Measurements from ENCODE around the gene RPL7A. TPM values are rescaled to one million over a fixed set of nuclear protein-coding genes. Genes with fewer than 3 reads are reported as not detected.

Gene RPL7A
- total RNA-seq, 1 experiment from 2014 or later: 2,747 TPM

DNA sequence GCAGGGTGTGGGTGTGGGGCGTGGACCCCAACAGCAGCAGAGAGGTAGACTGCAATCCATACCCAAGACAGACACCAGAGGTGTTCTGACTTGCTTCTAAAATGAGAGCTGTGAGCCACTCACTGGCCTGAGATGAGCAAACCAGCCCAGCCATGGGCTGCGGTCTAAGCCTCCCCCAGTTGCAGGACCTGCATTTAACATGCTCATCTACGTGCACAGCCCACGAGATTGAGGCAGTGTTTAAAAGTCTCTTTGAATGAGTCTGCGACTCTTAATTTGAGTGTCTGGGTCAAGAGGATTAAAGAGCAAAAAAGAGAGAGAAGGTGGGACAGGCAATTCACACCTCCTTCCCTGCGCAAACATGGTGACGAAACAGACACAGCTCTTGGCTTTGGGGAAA lies 21.9 kb downstream of the RPL7A start (continued):
- no peak for TF ChIP-seq ZNF396 (CRISPR knock-in tag; IDR thresholded peaks at IDR 0.05; ENCODE audit: borderline replicate concordance)

DNA sequence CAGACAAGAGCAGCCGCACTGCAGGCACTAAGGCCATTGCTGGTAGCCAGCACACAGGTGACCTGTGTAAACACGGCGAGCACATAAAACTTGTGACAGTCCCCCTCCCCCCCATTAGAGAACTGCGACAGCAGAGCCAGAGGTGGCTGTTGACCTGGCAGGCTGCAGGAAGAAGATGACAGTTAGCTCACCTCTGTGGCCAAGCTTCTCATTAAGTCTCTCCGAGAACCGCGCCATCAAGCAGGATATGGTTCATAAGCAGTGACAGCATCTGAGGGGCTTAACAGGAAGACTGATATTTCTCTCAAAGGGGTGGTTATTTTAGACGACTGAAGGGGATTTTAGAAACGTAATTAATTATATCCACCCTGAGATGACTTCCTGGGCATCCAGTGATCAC lies 22.7 kb downstream of the RPL7A start:
- no peaks in the 10 kb centered on the region for H3K9me3 Mint-ChIP-seq
- TF ChIP-seq, protein P1, sequence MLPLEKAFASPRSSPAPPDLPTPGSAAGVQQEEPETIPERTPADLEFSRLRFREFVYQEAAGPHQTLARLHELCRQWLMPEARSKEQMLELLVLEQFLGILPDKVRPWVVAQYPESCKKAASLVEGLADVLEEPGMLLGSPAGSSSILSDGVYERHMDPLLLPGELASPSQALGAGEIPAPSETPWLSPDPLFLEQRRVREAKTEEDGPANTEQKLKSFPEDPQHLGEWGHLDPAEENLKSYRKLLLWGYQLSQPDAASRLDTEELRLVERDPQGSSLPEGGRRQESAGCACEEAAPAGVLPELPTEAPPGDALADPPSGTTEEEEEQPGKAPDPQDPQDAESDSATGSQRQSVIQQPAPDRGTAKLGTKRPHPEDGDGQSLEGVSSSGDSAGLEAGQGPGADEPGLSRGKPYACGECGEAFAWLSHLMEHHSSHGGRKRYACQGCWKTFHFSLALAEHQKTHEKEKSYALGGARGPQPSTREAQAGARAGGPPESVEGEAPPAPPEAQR (CRISPR knock-in tag; IDR thresholded peaks at IDR 0.05): no peak
- TF ChIP-seq, protein P2, sequence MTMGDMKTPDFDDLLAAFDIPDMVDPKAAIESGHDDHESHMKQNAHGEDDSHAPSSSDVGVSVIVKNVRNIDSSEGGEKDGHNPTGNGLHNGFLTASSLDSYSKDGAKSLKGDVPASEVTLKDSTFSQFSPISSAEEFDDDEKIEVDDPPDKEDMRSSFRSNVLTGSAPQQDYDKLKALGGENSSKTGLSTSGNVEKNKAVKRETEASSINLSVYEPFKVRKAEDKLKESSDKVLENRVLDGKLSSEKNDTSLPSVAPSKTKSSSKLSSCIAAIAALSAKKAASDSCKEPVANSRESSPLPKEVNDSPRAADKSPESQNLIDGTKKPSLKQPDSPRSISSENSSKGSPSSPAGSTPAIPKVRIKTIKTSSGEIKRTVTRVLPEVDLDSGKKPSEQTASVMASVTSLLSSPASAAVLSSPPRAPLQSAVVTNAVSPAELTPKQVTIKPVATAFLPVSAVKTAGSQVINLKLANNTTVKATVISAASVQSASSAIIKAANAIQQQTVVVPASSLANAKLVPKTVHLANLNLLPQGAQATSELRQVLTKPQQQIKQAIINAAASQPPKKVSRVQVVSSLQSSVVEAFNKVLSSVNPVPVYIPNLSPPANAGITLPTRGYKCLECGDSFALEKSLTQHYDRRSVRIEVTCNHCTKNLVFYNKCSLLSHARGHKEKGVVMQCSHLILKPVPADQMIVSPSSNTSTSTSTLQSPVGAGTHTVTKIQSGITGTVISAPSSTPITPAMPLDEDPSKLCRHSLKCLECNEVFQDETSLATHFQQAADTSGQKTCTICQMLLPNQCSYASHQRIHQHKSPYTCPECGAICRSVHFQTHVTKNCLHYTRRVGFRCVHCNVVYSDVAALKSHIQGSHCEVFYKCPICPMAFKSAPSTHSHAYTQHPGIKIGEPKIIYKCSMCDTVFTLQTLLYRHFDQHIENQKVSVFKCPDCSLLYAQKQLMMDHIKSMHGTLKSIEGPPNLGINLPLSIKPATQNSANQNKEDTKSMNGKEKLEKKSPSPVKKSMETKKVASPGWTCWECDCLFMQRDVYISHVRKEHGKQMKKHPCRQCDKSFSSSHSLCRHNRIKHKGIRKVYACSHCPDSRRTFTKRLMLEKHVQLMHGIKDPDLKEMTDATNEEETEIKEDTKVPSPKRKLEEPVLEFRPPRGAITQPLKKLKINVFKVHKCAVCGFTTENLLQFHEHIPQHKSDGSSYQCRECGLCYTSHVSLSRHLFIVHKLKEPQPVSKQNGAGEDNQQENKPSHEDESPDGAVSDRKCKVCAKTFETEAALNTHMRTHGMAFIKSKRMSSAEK (CRISPR knock-in tag; IDR thresholded peaks at IDR 0.05; ENCODE audit: borderline replicate concordance): no peak
- TF ChIP-seq, protein P3, sequence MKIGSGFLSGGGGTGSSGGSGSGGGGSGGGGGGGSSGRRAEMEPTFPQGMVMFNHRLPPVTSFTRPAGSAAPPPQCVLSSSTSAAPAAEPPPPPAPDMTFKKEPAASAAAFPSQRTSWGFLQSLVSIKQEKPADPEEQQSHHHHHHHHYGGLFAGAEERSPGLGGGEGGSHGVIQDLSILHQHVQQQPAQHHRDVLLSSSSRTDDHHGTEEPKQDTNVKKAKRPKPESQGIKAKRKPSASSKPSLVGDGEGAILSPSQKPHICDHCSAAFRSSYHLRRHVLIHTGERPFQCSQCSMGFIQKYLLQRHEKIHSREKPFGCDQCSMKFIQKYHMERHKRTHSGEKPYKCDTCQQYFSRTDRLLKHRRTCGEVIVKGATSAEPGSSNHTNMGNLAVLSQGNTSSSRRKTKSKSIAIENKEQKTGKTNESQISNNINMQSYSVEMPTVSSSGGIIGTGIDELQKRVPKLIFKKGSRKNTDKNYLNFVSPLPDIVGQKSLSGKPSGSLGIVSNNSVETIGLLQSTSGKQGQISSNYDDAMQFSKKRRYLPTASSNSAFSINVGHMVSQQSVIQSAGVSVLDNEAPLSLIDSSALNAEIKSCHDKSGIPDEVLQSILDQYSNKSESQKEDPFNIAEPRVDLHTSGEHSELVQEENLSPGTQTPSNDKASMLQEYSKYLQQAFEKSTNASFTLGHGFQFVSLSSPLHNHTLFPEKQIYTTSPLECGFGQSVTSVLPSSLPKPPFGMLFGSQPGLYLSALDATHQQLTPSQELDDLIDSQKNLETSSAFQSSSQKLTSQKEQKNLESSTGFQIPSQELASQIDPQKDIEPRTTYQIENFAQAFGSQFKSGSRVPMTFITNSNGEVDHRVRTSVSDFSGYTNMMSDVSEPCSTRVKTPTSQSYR (CRISPR knock-in tag; IDR thresholded peaks at IDR 0.05): no peak
- TF ChIP-seq MXD4 (CRISPR knock-in tag; IDR thresholded peaks at IDR 0.05; ENCODE audit: borderline replicate concordance) (no peak), ATF1 (CRISPR knock-in tag; IDR thresholded peaks at IDR 0.05) (no peak), KAT7 (CRISPR knock-in tag; IDR thresholded peaks at IDR 0.05; ENCODE audit: borderline replicate concordance) (no peak), IRF2 (CRISPR knock-in tag; IDR thresholded peaks at IDR 0.05; ENCODE audit: borderline replicate concordance, low read depth) (no peak), SOX15 (CRISPR knock-in tag; IDR thresholded peaks at IDR 0.05) (no peak)
- TF ChIP-seq, protein P4, sequence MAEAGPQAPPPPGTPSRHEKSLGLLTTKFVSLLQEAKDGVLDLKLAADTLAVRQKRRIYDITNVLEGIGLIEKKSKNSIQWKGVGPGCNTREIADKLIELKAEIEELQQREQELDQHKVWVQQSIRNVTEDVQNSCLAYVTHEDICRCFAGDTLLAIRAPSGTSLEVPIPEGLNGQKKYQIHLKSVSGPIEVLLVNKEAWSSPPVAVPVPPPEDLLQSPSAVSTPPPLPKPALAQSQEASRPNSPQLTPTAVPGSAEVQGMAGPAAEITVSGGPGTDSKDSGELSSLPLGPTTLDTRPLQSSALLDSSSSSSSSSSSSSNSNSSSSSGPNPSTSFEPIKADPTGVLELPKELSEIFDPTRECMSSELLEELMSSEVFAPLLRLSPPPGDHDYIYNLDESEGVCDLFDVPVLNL (CRISPR knock-in tag; IDR thresholded peaks at IDR 0.05; ENCODE audit: borderline replicate concordance, low read depth): no peak
- TF ChIP-seq, protein P5, sequence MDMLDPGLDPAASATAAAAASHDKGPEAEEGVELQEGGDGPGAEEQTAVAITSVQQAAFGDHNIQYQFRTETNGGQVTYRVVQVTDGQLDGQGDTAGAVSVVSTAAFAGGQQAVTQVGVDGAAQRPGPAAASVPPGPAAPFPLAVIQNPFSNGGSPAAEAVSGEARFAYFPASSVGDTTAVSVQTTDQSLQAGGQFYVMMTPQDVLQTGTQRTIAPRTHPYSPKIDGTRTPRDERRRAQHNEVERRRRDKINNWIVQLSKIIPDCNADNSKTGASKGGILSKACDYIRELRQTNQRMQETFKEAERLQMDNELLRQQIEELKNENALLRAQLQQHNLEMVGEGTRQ (CRISPR knock-in tag; IDR thresholded peaks at IDR 0.05): no peak
- TF ChIP-seq, protein P6, sequence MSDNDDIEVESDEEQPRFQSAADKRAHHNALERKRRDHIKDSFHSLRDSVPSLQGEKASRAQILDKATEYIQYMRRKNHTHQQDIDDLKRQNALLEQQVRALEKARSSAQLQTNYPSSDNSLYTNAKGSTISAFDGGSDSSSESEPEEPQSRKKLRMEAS (CRISPR knock-in tag; IDR thresholded peaks at IDR 0.05): no peak
- TF ChIP-seq, protein P7, sequence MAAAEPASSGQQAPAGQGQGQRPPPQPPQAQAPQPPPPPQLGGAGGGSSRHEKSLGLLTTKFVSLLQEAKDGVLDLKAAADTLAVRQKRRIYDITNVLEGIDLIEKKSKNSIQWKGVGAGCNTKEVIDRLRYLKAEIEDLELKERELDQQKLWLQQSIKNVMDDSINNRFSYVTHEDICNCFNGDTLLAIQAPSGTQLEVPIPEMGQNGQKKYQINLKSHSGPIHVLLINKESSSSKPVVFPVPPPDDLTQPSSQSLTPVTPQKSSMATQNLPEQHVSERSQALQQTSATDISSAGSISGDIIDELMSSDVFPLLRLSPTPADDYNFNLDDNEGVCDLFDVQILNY (CRISPR knock-in tag; IDR thresholded peaks at IDR 0.05): no peak
- TF ChIP-seq, protein P8, sequence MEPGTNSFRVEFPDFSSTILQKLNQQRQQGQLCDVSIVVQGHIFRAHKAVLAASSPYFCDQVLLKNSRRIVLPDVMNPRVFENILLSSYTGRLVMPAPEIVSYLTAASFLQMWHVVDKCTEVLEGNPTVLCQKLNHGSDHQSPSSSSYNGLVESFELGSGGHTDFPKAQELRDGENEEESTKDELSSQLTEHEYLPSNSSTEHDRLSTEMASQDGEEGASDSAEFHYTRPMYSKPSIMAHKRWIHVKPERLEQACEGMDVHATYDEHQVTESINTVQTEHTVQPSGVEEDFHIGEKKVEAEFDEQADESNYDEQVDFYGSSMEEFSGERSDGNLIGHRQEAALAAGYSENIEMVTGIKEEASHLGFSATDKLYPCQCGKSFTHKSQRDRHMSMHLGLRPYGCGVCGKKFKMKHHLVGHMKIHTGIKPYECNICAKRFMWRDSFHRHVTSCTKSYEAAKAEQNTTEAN (CRISPR knock-in tag; IDR thresholded peaks at IDR 0.05): no peak
- POLR2A ChIA-PET: no interaction called here
- H3K27me3 Mint-ChIP-seq (ENCODE audit: low read depth): no peaks in the 10 kb centered on the region
- CTCF ChIA-PET: interaction anchor here (0.8 kb wide), 1 partner anchor 24 kb away, joined by 3 read pairs; no protein-coding TSS in a partner anchor
- H3K4me1 Mint-ChIP-seq: peaks cover 13% of the 10 kb centered on the region
- ATAC-seq (no peak), DNase-seq (ENCODE audit: low spot score) (no peak)
- H3K4me3 Mint-ChIP-seq: no peak overlapping the region
- H3K36me3 Mint-ChIP-seq: peaks cover 43% of the 10 kb centered on the region
- H3K27ac Mint-ChIP-seq: no peak overlapping the region

Data from WTC11 (cell line).